Progenitor cell of endocrine pancreas (in vitro differentiated cells): ENCODE results near the gene CCDC150. TPM values are rescaled to one million over a fixed set of nuclear protein-coding genes. Genes with fewer than 3 reads are reported as not detected.
A peak's percentile ranks its signal among the peaks of the same experiment; 100 is the strongest.

Source experiments
- DNase-seq: peaks from one replicate; pipeline ENCODE4 v3.0.0; 2021; ENCODE audit warnings: low spot score; ENCODE audit not compliant: unreplicated experiment
- H3K27ac Mint-ChIP-seq: 2 replicates; pipeline ENCODE4 v1.8.0; 2021; ENCODE audit warnings: mild to moderate bottlenecking, moderate library complexity, mixed read lengths
- H3K27me3 Mint-ChIP-seq: 2 replicates; pipeline ENCODE4 v1.8.0; 2021; ENCODE audit warnings: mixed read lengths
- H3K36me3 Mint-ChIP-seq: 2 replicates; pipeline ENCODE4 v1.8.0; 2022; ENCODE audit warnings: mixed read lengths; ENCODE audit not compliant: insufficient read depth
- H3K4me1 Mint-ChIP-seq: 2 replicates; pipeline ENCODE4 v1.8.0; 2021; ENCODE audit warnings: low read depth, mixed read lengths
- H3K4me3 Mint-ChIP-seq: 2 replicates; pipeline ENCODE4 v1.8.0; 2021; ENCODE audit warnings: low read depth, mild to moderate bottlenecking, moderate library complexity, mixed read lengths
- H3K9me3 Mint-ChIP-seq: 2 replicates; pipeline ENCODE4 v1.8.0; 2021; ENCODE audit warnings: low read depth, mixed read lengths
- CTCF ChIP-seq: fragments of 200-600 bp; sonication (generic); IDR thresholded peaks from one replicate; pipeline ENCODE4 v1.5.0; 2021; ENCODE audit warnings: antibody characterized with exemption, mild to moderate bottlenecking; ENCODE audit not compliant: unreplicated experiment
- long read RNA-seq: library from polyadenylated mRNA; unstranded; transcript quantifications from one replicate; pipeline ENCODE4 v2.0.0, GENCODE V29; 2020
- total RNA-seq: library from RNA; stranded (reverse); gene quantifications from 2 replicates; pipeline ENCODE4 v1.2.1, GENCODE V29; 2021

CCDC150 gene
- total RNA-seq, result 39.5 and 40.1 TPM in 2 replicates
- long read RNA-seq, partial matches to known transcripts, result 13 of 61 reads
- long read RNA-seq, other reads (novel, unspliced or antisense), result 46 of 61 reads

DNA sequence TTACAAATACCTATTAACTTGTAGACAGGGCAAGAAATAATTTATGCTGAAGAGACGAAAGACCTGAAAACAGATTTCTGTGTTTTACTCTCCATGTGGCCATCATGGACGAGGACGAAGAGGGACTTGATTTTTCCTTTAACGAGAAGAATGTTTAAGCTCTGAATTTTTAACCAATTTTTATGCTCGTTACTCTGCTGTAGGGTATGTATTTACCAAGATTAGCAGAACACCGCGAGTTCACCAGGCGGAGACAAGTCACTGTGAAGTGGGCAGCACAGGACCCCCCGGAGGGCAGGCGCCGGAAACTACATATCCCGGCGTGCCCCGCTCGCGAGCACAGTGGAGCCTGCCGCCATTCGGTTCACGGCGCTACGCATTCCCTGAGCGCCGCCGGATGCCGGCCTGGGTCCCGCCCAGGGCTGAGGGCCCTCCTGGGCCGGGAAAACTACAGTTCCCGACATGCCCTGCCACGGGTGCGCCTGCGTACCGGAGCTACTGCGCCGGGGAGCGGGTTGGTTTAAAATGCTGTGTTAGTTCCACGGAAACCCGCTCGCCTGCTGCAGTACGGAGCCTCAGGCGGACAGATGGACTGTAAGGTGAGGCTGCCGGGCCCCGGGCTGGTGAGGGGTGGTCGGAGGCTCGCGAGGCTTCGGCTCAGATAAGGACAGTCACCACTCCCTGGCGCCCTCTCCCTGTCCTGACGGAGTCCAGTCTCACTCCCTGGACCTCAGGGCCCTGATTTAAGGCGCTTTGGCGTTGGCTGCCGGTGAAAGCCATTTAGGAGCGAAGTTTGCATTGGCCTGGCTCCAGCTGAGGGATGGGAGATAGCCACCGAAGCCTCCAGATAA lies at the start of gene CCDC150:
Gene CCDC150, plus strand, starts transcription at position 536 of the 851 bp plus-strand sequence. Its CDS starts 52 bp downstream, at position 588.
- Mint-ChIP-seq H3K36me3 (no peaks in the 10 kb centered on the region), H3K27ac (peak within 1 kb of the TSS; percentile 98), H3K9me3 (peaks cover 6% of the 10 kb centered on the region), H3K27me3 (no peaks in the 10 kb centered on the region), H3K4me1 (peaks cover 13% of the 10 kb centered on the region), H3K4me3 (peak within 1 kb of the TSS; percentile 90)
- no peak for TF ChIP-seq CTCF
- DNase-seq, result peak; percentile 90

DNA sequence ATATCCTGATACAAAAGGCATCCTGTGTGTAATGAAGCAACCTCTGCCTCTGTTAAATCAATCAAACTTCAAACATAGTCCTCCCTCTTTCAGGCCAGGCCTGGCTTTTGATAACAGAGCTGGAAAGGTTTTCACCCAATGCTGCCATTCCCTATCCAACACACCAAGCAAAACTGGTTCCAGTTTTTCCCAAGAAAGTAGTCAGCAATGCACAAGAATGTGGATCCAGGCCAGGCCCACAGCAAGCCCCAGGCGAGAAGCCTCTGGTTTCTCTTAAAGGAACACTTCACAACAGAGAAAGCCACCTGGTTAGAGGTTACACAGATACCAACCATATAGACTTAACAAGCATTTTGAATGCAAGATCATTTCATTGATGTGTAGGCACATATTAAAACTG lies 49.2 kb upstream of the CCDC150 start:
- no peak for TF ChIP-seq CTCF
- peak overlapping the region; percentile 18 for H3K27ac Mint-ChIP-seq
- H3K27me3 Mint-ChIP-seq, result peaks cover 13% of the 10 kb centered on the region
- peak overlapping the region; percentile 25 for H3K4me3 Mint-ChIP-seq
- no peaks in the 10 kb centered on the region for H3K9me3 Mint-ChIP-seq
- no peak for DNase-seq
- H3K36me3 Mint-ChIP-seq, result no peaks in the 10 kb centered on the region
- peaks cover 26% of the 10 kb centered on the region for H3K4me1 Mint-ChIP-seq

DNA sequence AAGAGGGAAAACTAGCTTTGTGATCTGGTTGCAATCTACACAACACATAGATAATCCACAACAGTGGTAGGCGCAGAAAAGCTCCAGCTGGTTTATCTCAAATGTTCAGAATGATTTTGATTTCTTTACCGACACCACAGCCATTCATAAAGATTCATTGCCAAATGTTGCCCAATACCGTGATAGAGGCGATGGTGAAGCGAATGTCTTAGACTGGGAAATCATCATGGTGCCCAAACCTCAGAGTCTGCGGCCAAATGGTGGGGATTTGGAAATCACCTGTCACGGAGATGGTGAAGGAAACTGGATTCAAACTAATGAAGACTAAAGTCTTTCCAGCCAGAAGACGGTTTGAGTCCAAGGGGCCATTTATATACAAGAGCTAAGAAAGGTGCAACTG lies 48.5 kb upstream of the CCDC150 start:
- Mint-ChIP-seq H3K4me1 (peaks cover 26% of the 10 kb centered on the region), H3K36me3 (no peaks in the 10 kb centered on the region), H3K27ac (no peak overlapping the region), H3K9me3 (no peaks in the 10 kb centered on the region), H3K4me3 (no peak overlapping the region), H3K27me3 (peaks cover 20% of the 10 kb centered on the region)
- no peak for DNase-seq
- TF ChIP-seq CTCF, result no peak

- Mint-ChIP-seq H3K4me3 (peak overlapping the region; percentile 89), H3K4me1 (peaks cover 26% of the 10 kb centered on the region), H3K36me3 (no peaks in the 10 kb centered on the region), H3K27me3 (peaks cover 24% of the 10 kb centered on the region), H3K27ac (peak overlapping the region; percentile 68), H3K9me3 (no peaks in the 10 kb centered on the region)
- TF ChIP-seq CTCF, result no peak
- no peak for DNase-seq
Measured at GRCh38 chr2:196591621-196592022, 47.9 kb upstream of the CCDC150 start.

DNA sequence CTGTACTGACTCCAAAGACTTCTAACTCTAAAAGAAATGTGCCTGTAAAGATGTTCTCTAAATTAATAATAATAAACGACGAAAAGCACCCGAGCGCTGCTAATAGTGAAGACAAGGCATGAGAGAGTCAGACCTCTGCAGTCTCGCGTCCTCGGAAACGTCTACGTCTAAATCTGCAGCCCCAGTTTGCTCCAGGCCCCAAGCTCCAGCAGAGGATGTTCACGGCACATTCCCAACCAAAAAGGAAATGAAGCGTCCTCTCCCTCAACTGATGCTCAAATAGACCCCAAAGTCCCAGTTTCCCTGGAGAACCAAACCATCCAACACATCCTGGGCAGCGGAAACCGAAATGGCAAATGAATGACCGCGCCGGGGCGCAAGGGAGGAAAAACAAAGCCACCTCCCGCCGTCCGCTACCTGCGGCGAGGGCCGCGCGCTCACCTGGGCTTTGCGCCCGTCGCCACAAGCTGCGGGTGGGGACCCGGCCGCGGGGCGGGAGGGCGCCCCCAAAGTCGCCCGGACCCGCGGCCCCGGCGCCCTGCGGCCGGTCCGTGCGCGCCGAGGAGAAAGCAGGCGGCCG lies 47.1 kb upstream of the CCDC150 start:
- Mint-ChIP-seq H3K36me3 (no peaks in the 10 kb centered on the region), H3K27me3 (peaks cover 26% of the 10 kb centered on the region), H3K27ac (peak overlapping the region; percentile 97), H3K9me3 (no peaks in the 10 kb centered on the region), H3K4me3 (peak overlapping the region; percentile 89), H3K4me1 (peaks cover 26% of the 10 kb centered on the region)
- DNase-seq, result peak; percentile 53
- TF ChIP-seq CTCF, result peak; percentile 36
